ENCODE data around the gene TSHZ2.
A peak's percentile ranks its signal among the peaks of the same experiment; 100 is the strongest.
"Not testable (repeated sequence)": the region's sequence is repeated elsewhere in the genome, so short reads cannot be mapped to it uniquely, and the experiment has no call there.

The TSHZ2 gene

DNA sequence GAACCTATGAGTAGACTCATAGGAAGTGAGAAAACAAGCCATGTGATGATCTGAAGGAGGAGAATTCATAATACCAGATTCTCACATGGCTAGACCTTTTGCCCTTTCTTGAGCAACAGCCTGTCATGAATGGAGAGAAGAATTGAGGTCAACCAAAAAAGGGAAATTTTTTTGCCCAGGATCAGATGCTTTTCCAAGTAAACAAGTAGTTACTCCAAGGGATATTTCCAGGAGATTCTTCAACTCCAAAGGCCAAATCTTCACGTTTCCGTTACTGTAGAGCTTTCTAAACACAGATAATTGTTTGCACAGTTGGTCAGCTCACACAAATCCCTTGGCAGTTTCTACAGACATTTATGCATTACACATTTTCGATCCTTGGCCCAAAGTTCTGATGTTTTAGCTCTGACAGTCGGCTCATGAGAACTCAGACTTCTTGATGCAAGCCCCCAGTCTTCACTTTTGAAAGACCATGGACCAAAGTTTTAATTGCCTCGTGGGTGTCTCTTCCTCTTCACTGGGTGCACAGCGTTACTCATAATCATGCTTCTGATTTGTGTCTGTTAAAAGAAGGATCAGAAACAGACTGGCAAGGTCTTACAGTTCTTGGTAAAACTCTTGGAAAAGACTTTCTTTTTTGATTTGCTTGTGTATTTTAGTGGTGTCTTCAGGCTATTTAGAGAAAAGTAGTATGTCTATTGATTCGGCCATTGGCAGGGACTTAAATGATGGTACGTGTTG is 115.0 kb downstream of the TSHZ2 start:
- peak; percentile 42 for DNase-seq (ENCODE audit: low spot score)

- no peak for DNase-seq (ENCODE audit: low spot score)
Measured at GRCh38 chr20:53088786-53089185, 116.6 kb downstream of the TSHZ2 start.

DNA sequence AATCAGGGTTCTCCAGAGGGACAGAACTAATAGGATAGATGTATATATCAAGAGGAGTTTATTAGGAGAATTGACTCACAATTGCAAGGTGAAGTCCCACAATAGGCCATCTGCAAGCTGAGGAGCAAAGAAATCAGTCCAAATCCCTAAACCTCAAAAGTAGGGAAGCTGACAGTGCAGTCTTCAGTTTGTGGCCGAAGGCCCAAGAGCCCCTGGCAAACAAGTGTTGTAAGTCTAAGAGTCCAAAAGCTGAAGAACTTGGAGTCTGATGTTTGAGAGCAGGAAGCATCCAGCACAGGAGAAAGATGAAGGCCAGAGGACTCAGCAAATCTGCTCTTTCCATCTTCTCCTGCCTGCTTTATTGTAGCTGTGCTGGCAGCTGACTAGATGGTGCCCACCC is 117.7 kb downstream of the TSHZ2 start:
- DNase-seq (ENCODE audit: low spot score): not testable (repeated sequence)

DNA sequence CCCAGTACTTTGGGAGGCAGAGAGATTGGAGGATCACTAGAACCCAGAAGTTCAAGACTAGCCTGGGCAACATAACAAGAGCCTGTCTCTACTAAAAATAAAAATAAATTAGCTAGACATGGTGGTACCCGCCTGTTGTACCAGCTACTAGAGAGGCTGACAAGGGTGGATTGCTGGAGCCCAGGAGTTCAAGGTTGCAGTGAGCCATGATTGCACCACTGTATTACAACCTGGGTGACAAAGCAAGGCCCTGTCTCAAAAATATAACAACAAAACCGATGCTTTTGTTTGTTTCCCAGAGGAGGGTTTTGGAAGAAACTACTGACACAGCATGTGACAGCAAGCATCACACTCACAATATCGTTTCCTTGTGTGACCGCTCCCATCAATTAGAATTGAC is 119.6 kb downstream of the TSHZ2 start:
- no peak for DNase-seq (ENCODE audit: low spot score)

DNA sequence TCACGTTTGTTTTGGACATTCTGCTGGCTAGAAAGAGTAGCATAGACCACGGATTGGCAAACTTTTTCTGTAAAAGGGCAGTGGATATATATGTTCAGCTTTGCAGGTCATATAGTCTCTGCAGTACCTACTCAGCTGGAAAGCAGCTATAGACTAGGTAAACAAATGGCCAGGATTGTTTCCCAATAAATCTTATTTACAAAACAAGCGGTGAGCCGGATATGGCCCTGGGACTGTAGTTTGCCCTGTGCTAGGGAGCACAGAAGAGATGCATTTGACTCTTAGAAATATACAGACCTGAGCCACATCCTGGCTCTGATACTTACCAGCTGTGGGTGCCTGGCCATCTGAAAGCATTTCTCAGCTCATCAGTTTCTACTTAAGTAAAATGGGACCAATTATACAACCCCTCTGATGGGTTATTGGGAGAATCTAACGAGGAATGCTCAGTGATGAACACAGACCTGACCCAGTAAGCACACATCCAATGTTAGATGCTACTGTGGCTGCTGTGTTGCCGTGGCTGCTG is 120.7 kb downstream of the TSHZ2 start:
- DNase-seq (ENCODE audit: low spot score): no peak

DNA sequence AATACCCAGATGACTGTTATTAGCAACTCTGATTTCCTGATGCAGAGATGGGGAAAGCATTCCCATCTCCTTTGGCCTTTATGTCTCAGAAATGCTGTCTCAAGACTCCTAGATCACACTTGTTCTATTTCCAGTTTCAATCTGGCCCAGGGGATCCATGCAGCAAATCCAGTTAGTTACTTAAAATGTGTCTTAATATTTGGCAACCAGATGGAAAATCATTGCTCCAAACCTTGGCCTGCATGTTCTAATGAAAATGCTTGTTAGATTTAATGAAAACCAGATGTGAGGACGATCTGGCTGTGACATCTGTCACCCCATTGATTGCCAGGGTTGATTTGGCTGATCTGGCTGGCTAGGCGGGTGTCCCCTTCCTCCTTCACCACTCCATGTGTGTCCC is 125.2 kb downstream of the TSHZ2 start:
- DNase-seq (ENCODE audit: low spot score): no peak

- DNase-seq (ENCODE audit: low spot score): no peak
Measured at GRCh38 chr20:53097791-53098190, 125.6 kb downstream of the TSHZ2 start.

DNA sequence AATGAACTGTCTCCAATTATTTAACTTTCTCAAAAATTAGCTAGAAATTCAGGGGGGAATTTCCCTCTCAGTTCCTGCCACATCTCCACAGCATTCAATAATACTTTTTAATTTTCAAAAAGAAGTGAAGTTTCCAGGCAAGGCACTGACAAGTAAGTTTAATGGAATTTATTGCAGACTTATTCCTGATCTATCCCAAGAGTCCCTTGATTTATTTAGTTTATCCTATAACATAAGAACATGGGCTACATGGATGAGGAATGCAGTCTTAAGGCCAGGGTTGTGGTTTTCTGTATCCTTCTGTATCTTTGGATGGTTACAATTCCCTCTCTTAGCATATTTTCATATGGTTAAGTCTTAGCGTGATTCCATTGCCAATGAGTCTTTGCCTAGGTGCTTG is 126.5 kb downstream of the TSHZ2 start:
- no peak for DNase-seq (ENCODE audit: low spot score)

DNA sequence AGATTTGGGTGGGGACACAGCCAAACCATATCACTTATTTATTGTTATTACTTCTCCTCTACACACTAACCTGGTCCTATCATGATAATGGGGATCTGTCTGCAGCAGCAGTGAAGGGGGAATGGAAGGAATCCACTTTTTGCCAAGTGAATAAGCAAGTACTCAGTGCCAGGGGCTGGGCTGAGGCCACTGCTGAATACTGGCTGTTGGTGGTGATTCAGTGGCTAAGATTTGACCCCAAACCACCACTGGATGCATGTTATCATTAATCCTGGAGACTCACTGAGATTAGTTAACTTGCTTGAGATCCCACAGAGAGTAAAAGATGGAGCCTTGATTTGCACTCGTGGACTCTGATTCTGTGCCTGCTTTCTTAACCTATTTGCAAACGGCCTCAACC is 127.7 kb downstream of the TSHZ2 start:
- DNase-seq (ENCODE audit: low spot score): no peak

DNA sequence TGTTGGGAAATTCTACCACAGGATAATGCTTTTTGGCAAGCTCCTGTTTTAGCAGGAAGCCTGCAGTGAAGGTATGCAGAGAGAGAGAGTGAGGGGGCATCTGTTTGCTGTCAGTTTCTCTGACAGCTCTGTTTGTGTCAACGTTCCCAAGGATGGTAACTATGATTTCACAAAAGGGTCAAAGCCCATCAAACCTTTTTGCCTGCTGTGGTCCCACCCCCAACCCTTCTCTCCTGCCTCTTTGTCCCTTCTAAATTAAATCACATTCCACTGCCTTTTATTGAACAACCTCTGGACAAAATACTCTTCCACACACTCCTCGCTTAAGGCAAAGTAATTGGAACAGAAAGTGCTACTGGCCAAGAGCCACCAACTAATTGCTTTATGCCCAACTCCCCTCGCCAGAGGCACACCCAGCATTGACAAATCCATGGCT is 128.3 kb downstream of the TSHZ2 start:
- no peak for DNase-seq (ENCODE audit: low spot score)

DNA sequence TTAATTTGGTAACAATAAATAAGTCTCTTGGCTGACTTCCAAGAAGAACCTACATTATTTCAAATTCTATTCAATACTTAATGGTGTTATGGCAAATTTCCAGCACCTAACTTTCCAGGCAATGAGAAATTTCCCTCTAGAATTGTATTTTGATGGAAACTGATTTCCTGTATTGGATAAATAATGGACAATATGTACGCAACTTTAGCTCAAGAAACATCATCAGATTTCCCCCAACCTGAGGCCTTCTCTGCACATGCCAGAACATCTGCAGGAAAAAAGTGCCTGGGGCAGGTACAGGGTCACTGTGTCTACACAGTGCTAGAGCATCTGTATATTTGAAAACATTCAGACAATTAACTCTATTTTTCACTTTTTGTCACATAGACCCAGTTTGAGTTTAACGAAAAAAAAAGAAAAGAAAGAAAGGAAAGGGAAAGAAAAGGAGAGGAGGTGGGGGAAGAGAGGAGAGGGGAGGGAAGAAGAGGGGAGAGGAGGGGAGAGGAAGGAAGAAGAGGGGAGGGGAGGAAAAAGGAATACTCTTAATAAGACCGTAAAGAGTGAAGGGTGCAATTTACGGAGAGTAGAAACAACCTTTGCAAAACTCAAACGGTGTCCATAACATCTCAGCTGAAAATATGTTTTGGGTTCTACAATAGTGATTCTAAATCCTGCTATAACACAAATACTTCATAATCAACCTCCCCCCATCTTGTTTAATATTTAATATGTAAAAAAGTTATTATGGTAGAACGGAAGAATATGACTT is 130.0 kb downstream of the TSHZ2 start:
- DNase-seq (ENCODE audit: low spot score): no peak

GRCh38 chr20:53103124-53103523 is 131.0 kb downstream of the TSHZ2 start:
- DNase-seq (ENCODE audit: low spot score): no peak

GRCh38 chr20:53104884-53105283 is 132.7 kb downstream of the TSHZ2 start:
- DNase-seq (ENCODE audit: low spot score): peak; percentile 53

- no peak for DNase-seq (ENCODE audit: low spot score)
Measured at GRCh38 chr20:53116733-53117132, 144.6 kb downstream of the TSHZ2 start.

- no peak for DNase-seq (ENCODE audit: low spot score)
Measured at GRCh38 chr20:53122853-53123252, 150.7 kb downstream of the TSHZ2 start.

DNA sequence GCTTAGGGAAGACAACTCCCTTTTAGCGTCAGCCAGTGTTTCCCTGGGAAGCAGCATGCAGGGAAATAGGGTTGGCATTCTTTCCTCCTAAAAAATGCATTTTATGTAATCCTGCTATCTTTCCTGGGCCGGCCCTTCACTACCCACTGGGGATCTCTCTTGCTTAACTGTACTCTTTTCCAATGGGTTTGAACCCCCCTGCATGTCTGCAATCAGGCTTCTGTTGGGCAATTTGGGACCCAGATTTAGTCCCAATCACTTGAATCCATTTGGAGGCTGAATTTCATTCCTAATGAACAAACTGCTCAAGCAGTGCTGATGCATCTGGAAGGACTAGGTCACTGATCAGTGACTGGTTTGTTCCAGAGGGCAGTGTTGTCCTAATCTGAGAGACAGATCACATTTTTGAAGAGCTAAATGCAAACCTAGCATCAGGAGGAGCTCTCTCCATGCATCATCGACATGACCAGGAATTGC is 152.0 kb downstream of the TSHZ2 start:
- no peak for DNase-seq (ENCODE audit: low spot score)

DNA sequence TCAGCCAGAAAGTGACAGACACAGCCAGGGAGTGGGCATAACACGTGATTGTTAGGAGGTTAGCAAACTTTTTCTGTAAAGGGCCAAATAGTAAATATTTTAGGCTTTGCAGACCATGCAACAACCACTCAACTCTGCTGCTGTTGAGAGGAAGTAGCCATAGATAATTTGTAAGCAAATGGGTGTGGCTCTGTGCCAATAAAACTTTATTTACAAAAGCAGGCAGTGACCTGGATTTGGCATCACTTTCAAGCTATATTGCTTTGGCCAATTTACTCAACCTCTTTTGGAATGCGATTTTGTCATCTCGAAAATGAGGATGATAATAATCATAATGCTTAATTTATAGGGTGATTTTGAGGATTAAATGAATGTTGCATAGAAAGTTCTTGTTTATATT is 152.6 kb downstream of the TSHZ2 start:
- DNase-seq (ENCODE audit: low spot score): no peak

DNA sequence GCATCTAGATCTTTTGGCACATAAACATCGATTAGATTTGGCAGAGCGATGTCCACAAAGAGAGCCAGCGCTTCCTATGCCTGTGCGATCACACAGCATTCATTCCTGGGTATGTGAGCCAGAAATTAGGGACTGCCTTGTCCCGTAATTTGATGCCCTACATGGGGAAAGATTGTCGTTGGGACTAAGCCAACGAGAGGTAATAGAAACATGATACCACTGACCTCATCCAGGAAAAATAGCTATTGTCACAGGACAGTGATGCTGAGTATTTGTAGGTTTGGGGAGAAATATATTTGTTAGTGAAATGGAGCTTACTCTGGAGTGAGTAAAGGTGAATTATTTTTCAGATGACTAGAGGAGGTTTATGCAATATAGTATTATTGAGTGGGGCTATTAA is 154.0 kb downstream of the TSHZ2 start:
- no peak for DNase-seq (ENCODE audit: low spot score)

GRCh38 chr20:53127027-53127426 is 154.9 kb downstream of the TSHZ2 start:
- DNase-seq (ENCODE audit: low spot score): no peak

DNA sequence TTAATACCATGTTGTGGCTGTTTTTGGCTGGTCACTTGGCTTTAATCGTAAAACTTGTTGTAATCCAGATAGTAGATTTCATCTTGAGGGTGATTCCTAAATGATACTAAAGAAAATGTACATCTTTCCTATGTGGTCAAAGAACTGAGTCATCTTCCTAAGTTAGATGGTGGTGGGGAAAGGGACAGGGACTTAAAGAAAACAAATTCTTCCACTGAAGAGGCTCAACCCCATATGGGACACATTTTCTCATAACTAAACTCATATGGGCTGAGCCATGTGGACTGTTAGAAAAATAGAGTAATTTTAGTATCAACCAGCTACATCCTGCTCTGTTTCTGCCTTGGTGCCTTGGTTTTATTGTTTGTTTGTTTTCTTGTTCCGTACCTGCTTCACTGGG is 155.8 kb downstream of the TSHZ2 start:
- DNase-seq (ENCODE audit: low spot score): no peak

DNA sequence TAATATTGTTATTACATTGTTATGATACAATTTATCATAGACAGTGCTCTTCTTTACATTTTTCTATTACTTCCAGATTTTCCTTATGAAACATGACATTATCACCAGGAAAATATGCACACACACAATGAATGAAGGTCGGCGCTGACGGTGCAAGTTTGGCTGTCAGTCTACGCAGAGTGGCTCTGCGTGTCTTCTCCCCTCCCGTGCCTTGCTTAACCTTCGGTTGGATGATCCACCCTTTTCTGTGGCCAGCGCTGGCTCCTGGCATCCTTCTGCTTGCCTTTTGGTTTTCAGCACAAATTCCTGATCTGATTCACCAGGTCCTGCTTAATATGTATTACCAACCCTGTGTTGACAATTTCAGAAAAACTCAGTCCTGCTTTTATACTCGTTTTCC is 157.4 kb downstream of the TSHZ2 start:
- peak; percentile 66 for DNase-seq (ENCODE audit: low spot score)

GRCh38 chr20:53130795-53131194 is 158.6 kb downstream of the TSHZ2 start:
- no peak for DNase-seq (ENCODE audit: low spot score)

- no peak for DNase-seq (ENCODE audit: low spot score)
Measured at GRCh38 chr20:53133125-53133524, 161.0 kb downstream of the TSHZ2 start.
